Liver (tissue), 3 donors: ENCODE measurements around the gene RNFT2.

Source experiments
- FOXA2 ChIP-seq: IDR thresholded peaks from 2 replicates; pipeline ENCODE4 v1.6.1; 2016; ENCODE audit warnings: antibody characterized with exemption
- NR2F2 ChIP-seq: IDR thresholded peaks from 2 replicates; pipeline ENCODE4 v1.6.1; 2016; ENCODE audit warnings: antibody characterized with exemption
- RXRA ChIP-seq, 2 donors: IDR thresholded peaks; 2 replicates each; pipeline ENCODE4 v1.6.1; 2017 to 2018; ENCODE audit warnings: antibody characterized with exemption in 2 of 2, mild to moderate bottlenecking in 1 of 2
- YY1 ChIP-seq: IDR thresholded peaks from 2 replicates; pipeline ENCODE4 v1.6.1; 2016; ENCODE audit warnings: antibody characterized with exemption, mild to moderate bottlenecking
- TF ChIP-seq, protein P1 (sequence below): fragments of 150-350 bp; IDR thresholded peaks from 2 replicates; pipeline ENCODE4 v1.5.1; 2017; ENCODE audit warnings: improper control_type of control experiment, low read depth, low read length; ENCODE audit not compliant: missing input control
- TF ChIP-seq, protein P2 (sequence below): IDR thresholded peaks from 2 replicates; pipeline ENCODE4 v1.6.1; 2016; ENCODE audit warnings: antibody characterized with exemption
- TF ChIP-seq, protein P3 (sequence below): IDR thresholded peaks from 2 replicates; pipeline ENCODE4 v1.6.1; 2016; ENCODE audit warnings: antibody characterized with exemption
- donor health status: healthy.
- donor health status: healthy.

DNA sequence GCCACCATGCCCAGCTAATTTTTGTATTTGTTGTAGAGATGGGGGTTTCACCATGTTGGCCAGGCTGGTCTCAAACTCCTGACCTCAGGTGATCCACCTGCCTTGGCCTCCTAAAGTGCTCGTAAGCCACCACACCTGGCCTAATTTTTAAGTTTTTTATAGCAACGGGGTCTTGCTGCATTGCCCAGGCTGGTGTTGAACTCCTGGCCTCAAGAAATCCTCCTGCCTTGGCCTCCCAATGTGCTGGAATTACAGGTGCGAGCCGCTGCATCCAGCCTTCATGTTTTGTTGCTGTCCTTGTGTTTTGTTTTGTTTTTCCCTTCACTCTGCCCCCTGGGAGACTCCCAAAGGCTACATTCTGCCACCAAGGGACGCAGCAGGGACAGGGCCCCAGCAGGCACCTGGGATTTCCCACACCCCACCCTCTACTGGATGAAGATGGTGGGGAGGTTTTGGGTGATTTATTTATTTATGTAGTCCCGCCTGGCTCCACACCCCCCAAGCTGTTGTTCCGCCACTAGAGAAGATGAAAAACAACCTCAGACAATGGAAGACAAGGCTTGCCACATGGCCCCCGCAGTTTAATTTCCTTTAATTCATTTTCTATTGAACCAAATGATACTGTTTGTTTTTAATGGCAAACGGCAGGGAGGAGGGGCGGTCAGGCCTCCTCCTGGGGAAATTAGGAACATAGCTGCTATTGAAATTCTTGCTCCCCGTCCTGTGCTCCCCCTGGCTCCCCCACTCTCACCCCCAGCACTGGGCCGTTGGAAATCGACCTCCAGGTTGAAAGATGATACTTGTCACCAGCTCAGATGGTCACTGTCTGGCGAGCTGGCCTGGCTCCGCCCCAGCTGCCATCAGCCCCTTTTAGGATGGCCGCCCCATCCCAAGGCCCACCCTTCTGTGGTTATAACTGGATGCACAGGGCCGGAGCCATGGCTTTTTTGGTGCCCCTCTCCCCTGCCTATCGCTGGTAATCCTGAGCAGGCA is 70.3 kb downstream of the RNFT2 start:
- TF ChIP-seq, protein P1, sequence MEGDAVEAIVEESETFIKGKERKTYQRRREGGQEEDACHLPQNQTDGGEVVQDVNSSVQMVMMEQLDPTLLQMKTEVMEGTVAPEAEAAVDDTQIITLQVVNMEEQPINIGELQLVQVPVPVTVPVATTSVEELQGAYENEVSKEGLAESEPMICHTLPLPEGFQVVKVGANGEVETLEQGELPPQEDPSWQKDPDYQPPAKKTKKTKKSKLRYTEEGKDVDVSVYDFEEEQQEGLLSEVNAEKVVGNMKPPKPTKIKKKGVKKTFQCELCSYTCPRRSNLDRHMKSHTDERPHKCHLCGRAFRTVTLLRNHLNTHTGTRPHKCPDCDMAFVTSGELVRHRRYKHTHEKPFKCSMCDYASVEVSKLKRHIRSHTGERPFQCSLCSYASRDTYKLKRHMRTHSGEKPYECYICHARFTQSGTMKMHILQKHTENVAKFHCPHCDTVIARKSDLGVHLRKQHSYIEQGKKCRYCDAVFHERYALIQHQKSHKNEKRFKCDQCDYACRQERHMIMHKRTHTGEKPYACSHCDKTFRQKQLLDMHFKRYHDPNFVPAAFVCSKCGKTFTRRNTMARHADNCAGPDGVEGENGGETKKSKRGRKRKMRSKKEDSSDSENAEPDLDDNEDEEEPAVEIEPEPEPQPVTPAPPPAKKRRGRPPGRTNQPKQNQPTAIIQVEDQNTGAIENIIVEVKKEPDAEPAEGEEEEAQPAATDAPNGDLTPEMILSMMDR, result no peak
- TF ChIP-seq, protein P2, sequence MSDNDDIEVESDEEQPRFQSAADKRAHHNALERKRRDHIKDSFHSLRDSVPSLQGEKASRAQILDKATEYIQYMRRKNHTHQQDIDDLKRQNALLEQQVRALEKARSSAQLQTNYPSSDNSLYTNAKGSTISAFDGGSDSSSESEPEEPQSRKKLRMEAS, result no peak
- TF ChIP-seq FOXA2 (no peak), RXRA (IDR thresholded peaks at IDR 0.05) (no peak), YY1 (no peak), NR2F2 (no peak)
- TF ChIP-seq, protein P3, sequence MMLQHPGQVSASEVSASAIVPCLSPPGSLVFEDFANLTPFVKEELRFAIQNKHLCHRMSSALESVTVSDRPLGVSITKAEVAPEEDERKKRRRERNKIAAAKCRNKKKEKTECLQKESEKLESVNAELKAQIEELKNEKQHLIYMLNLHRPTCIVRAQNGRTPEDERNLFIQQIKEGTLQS, result no peak
